K562 (cell line): ENCODE results near the gene TMTC3. TPM values are rescaled to one million over a fixed set of nuclear protein-coding genes. Genes with fewer than 3 reads are reported as not detected.

ENCODE experiments used
- ATAC-seq: fragments of 200-7000 bp; cut with Tn5 transposase; 3 replicates; pipeline ENCODE4 v1.9.1; 2020; ENCODE audit warnings: moderate library complexity
- BruUV-seq: library from RNA; stranded (reverse); fragments of 400-500 nt; replicated peaks from 2 replicates; lab custom pipeline; 2021; lab: Mats Ljungman, UMichigan
- CTCF ChIA-PET: fragments of 300-600 bp; formaldehyde crosslinking; extraction: SDS; loops from one replicate; lab custom pipeline; 2021; ENCODE audit warnings: low intra/inter-chr PET ratio; lab: Yijun Ruan, JAX
- POLR2A ChIA-PET: fragments of 300-600, 350-650 bp; sonication (Branson Sonifier 250); formaldehyde crosslinking; extraction: SDS; loops from one replicate; lab custom pipeline; 2021; ENCODE audit warnings: antibody characterized with exemption, inconsistent platforms; lab: Yijun Ruan, JAX
- DNase-seq, 4 experiments: peaks; one replicate each; pipeline versions ENCODE4 v3.0.0 to v3.0.0-alpha.2; 2011 to 2018; ENCODE audit warnings: low spot score in 3 of 4, mixed read lengths in 3 of 4; ENCODE audit errors: extremely low read depth in 1 of 4
- FAIRE-seq: peaks from 2 replicates; lab custom pipeline; 2011; peaks lifted over from hg19 to GRCh38; lab: Jason Lieb, UNC
- H2AFZ ChIP-seq: 2 replicates; pipeline ENCODE4 v1.6.0; 2011; ENCODE audit warnings: low read depth, low read length, control low read depth, inconsistent platforms
- H3K27ac ChIP-seq: fragments of 200-600 bp; 3 replicates; pipeline ENCODE4 v1.8.0; 2011; ENCODE audit warnings: low read depth, mild to moderate bottlenecking, control low read depth, inconsistent platforms, low read length, moderate library complexity, mixed read lengths; ENCODE audit errors: extremely low read depth
- H3K27me3 ChIP-seq, 2 experiments: fragments of 300-600 bp in 1 of 2; 2 replicates in 1 of 2; 3 replicates in 1 of 2; pipeline versions ENCODE4 v1.6.0 to v1.8.0; 2011; ENCODE audit warnings: inconsistent platforms in 2 of 2, low read length in 2 of 2, mild to moderate bottlenecking in 1 of 2, mixed read lengths in 1 of 2, moderate library complexity in 1 of 2; ENCODE audit not compliant: control insufficient read depth in 2 of 2, insufficient read depth in 2 of 2
- H3K36me3 ChIP-seq: fragments of 300-600 bp; 3 replicates; pipeline ENCODE4 v1.8.0; 2011; ENCODE audit warnings: mild to moderate bottlenecking, low read length, inconsistent platforms; ENCODE audit not compliant: control insufficient read depth, insufficient read depth
- H3K4me1 ChIP-seq, 2 experiments: fragments of 200-600 bp in 1 of 2; replicated peaks in 1 of 2; 2 replicates in 1 of 2; 3 replicates in 1 of 2; pipeline versions ENCODE4 v1.5.1 to v1.8.0; 2011; ENCODE audit warnings: inconsistent platforms in 2 of 2, low read length in 2 of 2, mild to moderate bottlenecking in 1 of 2, mixed read lengths in 1 of 2, moderate library complexity in 1 of 2; ENCODE audit not compliant: control insufficient read depth in 2 of 2, insufficient read depth in 2 of 2
- H3K4me2 ChIP-seq: 2 replicates; pipeline ENCODE4 v1.6.1; 2011; ENCODE audit warnings: low read length, control low read depth, inconsistent platforms, mixed read lengths; ENCODE audit not compliant: insufficient read depth
- H3K4me3 ChIP-seq: fragments of 200-600 bp; sonication (generic), shearing (Covaris generic); 2 replicates; pipeline ENCODE4 v1.5.1; 2016; ENCODE audit warnings: control low read depth, inconsistent platforms
- H3K79me2 ChIP-seq: fragments of 200-600 bp; 3 replicates; pipeline ENCODE4 v1.8.0; 2011; ENCODE audit warnings: low read length, inconsistent platforms; ENCODE audit not compliant: control insufficient read depth, insufficient read depth
- H3K9ac ChIP-seq, 2 experiments: 2 replicates each; pipeline versions ENCODE4 v1.6.0 to v1.6.1; 2011; ENCODE audit warnings: low read depth in 2 of 2, low read length in 2 of 2, control low read depth in 1 of 2, inconsistent platforms in 1 of 2, mild to moderate bottlenecking in 1 of 2, mixed read lengths in 1 of 2; ENCODE audit not compliant: insufficient read depth in 1 of 2
- H3K9me1 ChIP-seq: one replicate; pipeline ENCODE4 v1.6.0; 2011; ENCODE audit warnings: inconsistent platforms, mild to moderate bottlenecking, low read length, moderate library complexity; ENCODE audit not compliant: control insufficient read depth, insufficient read depth
- H3K9me3 ChIP-seq: replicated peaks from 2 replicates; pipeline ENCODE4 v1.5.1; 2011; ENCODE audit warnings: low read depth, low read length, inconsistent platforms; ENCODE audit not compliant: control insufficient read depth, insufficient read depth
- H4K20me1 ChIP-seq: replicated peaks from 2 replicates; pipeline ENCODE4 v1.6.1; 2011; ENCODE audit warnings: low read length, inconsistent platforms, mixed read lengths; ENCODE audit not compliant: control insufficient read depth, insufficient read depth
- HCFC1 ChIP-seq: IDR thresholded peaks from 2 replicates; pipeline ENCODE4 v1.6.1; 2012; ENCODE audit warnings: low read depth, low read length, improper control_type of control experiment
- ZNF316 ChIP-seq: fragments of 450-650 bp; IDR thresholded peaks from 2 replicates; pipeline ENCODE4 v1.6.1; 2016
- WGBS: fragments of 100-300 bp; shearing (Covaris generic); methylation state at CpG from one replicate; pipeline ENCODE4 v1.1.6; 2016; ENCODE audit warnings: low coverage, mixed read lengths; ENCODE audit not compliant: insufficient coverage; ENCODE audit errors: missing lambda C conversion rate; 5-methylcytosine and 5-hydroxymethylcytosine counted together
- in situ Hi-C: fragments of 300-500 bp; cut with MboI; formaldehyde crosslinking; loops from 4 replicates; pipeline ENCODE4 v1.15.0; 2018; ENCODE audit warnings: inconsistent platforms, mixed read lengths
- intact Hi-C: fragments of 100-400 bp; cut with micrococcal nuclease; formaldehyde crosslinking; loops from 2 replicates; pipeline ENCODE4 v1.14.2; 2022
- polyA plus RNA-seq, 8 experiments: library from polyadenylated mRNA; depleted of rRNA in 4 of 8; stranded (reverse) in 5 of 8; unstranded in 3 of 8; fragments of >200 nt; fragmentation: Nextera tagmentation in 2 of 8; fragmentation: Illumina TruSeq in 1 of 8; extraction: Ambion mirVana in 2 of 8; extraction: Trizol in 1 of 8; gene quantifications; 2 replicates each; pipeline versions ENCODE4 v1.2.1 to v1.2.3, GENCODE V29; 2011 to 2014; ENCODE audit warnings: inconsistent platforms in 1 of 8, missing spikeins in 1 of 8
- total RNA-seq, 7 experiments: library from RNA; depleted of rRNA in 6 of 7; stranded (reverse); fragments of >200 nt in 6 of 7; fragmentation: Illumina TruSeq in 2 of 7; extraction: Trizol in 2 of 7; gene quantifications; 2 replicates each; pipeline versions ENCODE4 v1.2.1 to v1.2.3, GENCODE V29; 2011 to 2021; ENCODE audit warnings: low replicate concordance in 1 of 7

The TMTC3 gene
- total and polyA plus RNA-seq, 9 of the 15 experiments (the other 6 are each of a cell fraction or from before 2014, with no cell fraction given), result 1.9 to 9.8 (median 4.7) TPM

GRCh38 chr12:88144546-88145468 lies 2.7 kb downstream of the TMTC3 start:
- Histone ChIP-seq H3K27me3 (no peaks in the 10 kb centered on the region), H3K4me3 (no peak overlapping the region), H3K4me1 (peaks cover 0 to 7% of the 10 kb centered on the region in 2 experiments; a peak in 2 of 5 replicates), H3K9ac (no peak overlapping the region), H3K27ac (no peak overlapping the region), H3K36me3 (peaks cover 14% of the 10 kb centered on the region; the same call in 2 of the 3 replicates), H4K20me1 (no peaks in the 10 kb centered on the region), H3K79me2 (peaks cover 48% of the 10 kb centered on the region), H3K9me1 (no peaks in the 10 kb centered on the region), H2AFZ (no peak overlapping the region), H3K9me3 (no peaks in the 10 kb centered on the region), H3K4me2 (no peak overlapping the region)
- in situ Hi-C loops (no loop called here), intact Hi-C loops (loop anchor here (10.0 kb wide), 1 partner anchor 1380 kb away; the partner anchor contains the start of genes GALNT4 and POC1B)
- POLR2A ChIA-PET, result interaction anchor here (0.7 to 1.1 kb wide), 2 partner anchors 7 to 34 kb away, joined by 3 read pairs; no protein-coding TSS in a partner anchor
- 62% methylated on average over 3 of the region's 3 CpGs for WGBS
- no TSS peak for BruUV-seq
- no peak for TF ChIP-seq HCFC1
- TF ChIP-seq ZNF316, result peak; percentile 58
- no peak for FAIRE-seq
- CTCF ChIA-PET, result no interaction called here
- ATAC-seq, result no peak
- DNase-seq, result no peak
